Liver (tissue), 9 donors: ENCODE data around the gene TRAPPC10. TPM values are rescaled to one million over a fixed set of nuclear protein-coding genes. Genes with fewer than 3 reads are reported as not detected.
"Not testable (repeated sequence)": the region's sequence is repeated elsewhere in the genome, so short reads cannot be mapped to it uniquely, and the experiment has no call there.

ENCODE experiments used
- DNase-seq: peaks from one replicate; pipeline ENCODE4 v3.0.0-alpha.2; 2017; ENCODE audit warnings: low spot score
- H3K27ac ChIP-seq, 2 donors: one replicate each; pipeline ENCODE4 v1.7.0; 2013; ENCODE audit warnings: inconsistent platforms in 2 of 2, low read length in 2 of 2, control low read depth in 1 of 2, low read depth in 1 of 2, mild to moderate bottlenecking in 1 of 2
- H3K27me3 ChIP-seq, 4 donors: one replicate each; pipeline versions ENCODE4 v1.6.1 to v1.7.0; 2013; ENCODE audit warnings: low read length in 3 of 4, inconsistent platforms in 1 of 4, mild to moderate bottlenecking in 1 of 4, moderate library complexity in 1 of 4; ENCODE audit not compliant: control insufficient read depth in 4 of 4, insufficient read depth in 4 of 4
- H3K36me3 ChIP-seq, 4 donors: one replicate each; pipeline versions ENCODE4 v1.6.1 to v1.7.0; 2013; ENCODE audit warnings: low read length in 3 of 4, mild to moderate bottlenecking in 3 of 4, low read depth in 1 of 4, moderate library complexity in 1 of 4; ENCODE audit not compliant: control insufficient read depth in 4 of 4, insufficient read depth in 3 of 4
- H3K4me1 ChIP-seq, 4 donors: one replicate each; pipeline versions ENCODE4 v1.6.1 to v1.7.0; 2013; ENCODE audit warnings: low read length in 3 of 4, mild to moderate bottlenecking in 3 of 4, moderate library complexity in 1 of 4; ENCODE audit not compliant: control insufficient read depth in 4 of 4, insufficient read depth in 4 of 4
- H3K4me3 ChIP-seq, 3 donors: one replicate each; pipeline versions ENCODE4 v1.6.1 to v1.7.0; 2013; ENCODE audit warnings: low read length in 3 of 3, control low read depth in 1 of 3, low read depth in 1 of 3, mild to moderate bottlenecking in 1 of 3
- H3K9ac ChIP-seq, 2 donors: one replicate each; pipeline ENCODE4 v1.7.0; 2013; ENCODE audit warnings: low read length in 2 of 2, mild to moderate bottlenecking in 2 of 2, moderate library complexity in 2 of 2, control low read depth in 1 of 2, low read depth in 1 of 2
- H3K9me3 ChIP-seq, 4 donors: one replicate each; pipeline versions ENCODE4 v1.6.1 to v1.7.0; 2013; ENCODE audit warnings: low read length in 3 of 4; ENCODE audit not compliant: control insufficient read depth in 4 of 4
- CTCF ChIP-seq: fragments of 150-350 bp; IDR thresholded peaks from 2 replicates; pipeline ENCODE4 v1.5.1; 2017; ENCODE audit warnings: improper control_type of control experiment, low read depth, low read length; ENCODE audit not compliant: missing input control
- EGR1 ChIP-seq, 2 donors: IDR thresholded peaks; 2 replicates each; pipeline ENCODE4 v1.6.1; 2016 to 2018; ENCODE audit warnings: antibody characterized with exemption in 2 of 2, low read depth in 2 of 2
- FOXA1 ChIP-seq: IDR thresholded peaks from 2 replicates; pipeline ENCODE4 v1.6.1; 2016; ENCODE audit warnings: antibody characterized with exemption
- FOXA2 ChIP-seq: IDR thresholded peaks from 2 replicates; pipeline ENCODE4 v1.6.1; 2016; ENCODE audit warnings: antibody characterized with exemption
- HNF4A ChIP-seq, 2 donors: conservative IDR thresholded peaks; 2 replicates each; pipeline ENCODE4 v1.6.1; 2016; ENCODE audit warnings: antibody characterized with exemption in 2 of 2, mild to moderate bottlenecking in 2 of 2
- NR2F2 ChIP-seq: IDR thresholded peaks from 2 replicates; pipeline ENCODE4 v1.6.1; 2016; ENCODE audit warnings: antibody characterized with exemption
- RAD21 ChIP-seq, 2 donors: IDR thresholded peaks; 2 replicates each; pipeline ENCODE4 v1.6.1; 2016; ENCODE audit warnings: antibody characterized with exemption in 2 of 2, mild to moderate bottlenecking in 2 of 2
- TAF1 ChIP-seq: conservative IDR thresholded peaks from 2 replicates; pipeline ENCODE4 v1.6.1; 2016; ENCODE audit warnings: antibody characterized with exemption, mild to moderate bottlenecking
- YY1 ChIP-seq: IDR thresholded peaks from 2 replicates; pipeline ENCODE4 v1.6.1; 2016; ENCODE audit warnings: antibody characterized with exemption, mild to moderate bottlenecking
- ZBTB33 ChIP-seq: IDR thresholded peaks from 2 replicates; pipeline ENCODE4 v1.6.1; 2016; ENCODE audit warnings: antibody characterized with exemption
- WGBS: extraction: QIAGEN DNeasy Blood & Tissue Kit; methylation state at CpG from one replicate; pipeline ENCODE4 v1.1.7; 2013; 5-methylcytosine and 5-hydroxymethylcytosine counted together
- polyA plus RNA-seq, 2 donors: library from polyadenylated mRNA; stranded (reverse) in 1 of 2; unstranded in 1 of 2; fragments of 200-250 nt in 1 of 2; fragments of >200 nt in 1 of 2; fragmentation: Nextera tagmentation in 1 of 2; extraction: Ambion mirVana in 1 of 2; gene quantifications; one replicate each; pipeline versions ENCODE4 v1.2.1 to v1.2.3, GENCODE V29; 2013 to 2015
- total RNA-seq, 2 donors: library from RNA; depleted of rRNA; stranded (reverse); fragments of >200 nt; gene quantifications; one replicate each; pipeline ENCODE4 v1.2.3, GENCODE V29; 2014
- donor health status: healthy.
- donor health status: healthy.
- donor health status: healthy.
- donor health status: healthy.
- donor health status: healthy.

TRAPPC10 gene
- total and polyA plus RNA-seq, 4 donors: 4.9 to 24.9 (median 11.9) TPM

DNA sequence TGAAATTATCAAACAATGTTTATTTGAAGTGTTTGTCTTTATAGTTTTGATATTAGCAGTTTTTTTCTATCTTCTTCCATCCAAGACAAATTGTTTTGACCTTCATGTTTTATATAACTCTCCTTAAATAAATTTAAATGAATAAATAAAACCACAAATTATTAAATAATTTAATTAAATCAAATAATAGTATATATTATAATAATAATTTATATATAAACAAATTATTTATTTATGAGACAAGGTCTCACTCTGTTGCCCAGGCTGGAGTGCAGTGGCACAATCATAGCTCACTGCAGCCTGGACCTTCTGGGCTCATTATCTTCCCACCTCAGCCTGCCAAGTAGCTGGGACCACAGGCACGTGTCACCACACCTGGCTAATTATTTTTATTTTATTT is 82.7 kb downstream of the TRAPPC10 start:
- H3K4me3 ChIP-seq: no peak overlapping the region
- DNase-seq: no peak
- H3K4me1 ChIP-seq: no peaks in the 10 kb centered on the region
- peaks cover 18 to 22% (median 21%) of the 10 kb centered on the region in 4 donors for H3K36me3 ChIP-seq
- H3K9ac ChIP-seq: no peak overlapping the region
- H3K9me3 ChIP-seq: no peaks in the 10 kb centered on the region
- no peak for TF ChIP-seq HNF4A (conservative IDR thresholded peaks at IDR 0.05)
- no peak for TF ChIP-seq YY1
- no peak for TF ChIP-seq FOXA1
- TF ChIP-seq CTCF: no peak
- TF ChIP-seq EGR1 (IDR thresholded peaks at IDR 0.05; ENCODE audit: low read depth in 2 of 2): no peak
- no peak for TF ChIP-seq TAF1
- no peak for TF ChIP-seq NR2F2
- no peak for TF ChIP-seq FOXA2
- TF ChIP-seq RAD21 (IDR thresholded peaks at IDR 0.05): no peak
- TF ChIP-seq ZBTB33: no peak
- H3K27me3 ChIP-seq: no peaks in the 10 kb centered on the region
- H3K27ac ChIP-seq: no peak overlapping the region
- WGBS: 80% methylated on average over 1 of the region's 1 CpG

GRCh38 chr21:44098507-44098906 is 86.4 kb downstream of the TRAPPC10 start:
- H3K27ac ChIP-seq: not testable (repeated sequence)

GRCh38 chr21:44098964-44099363 is 86.9 kb downstream of the TRAPPC10 start:
- H3K27ac ChIP-seq, H3K9me3 ChIP-seq, H3K4me1 ChIP-seq, H3K4me3 ChIP-seq, H3K9ac ChIP-seq, DNase-seq, H3K36me3 ChIP-seq, H3K27me3 ChIP-seq: not testable (repeated sequence)
- WGBS: no CpG with 5 or more reads among the region's 13 CpGs

More at GRCh38 chr21:44098507-44098906, 86.4 kb downstream of the TRAPPC10 start:
- H3K9me3 ChIP-seq, DNase-seq, H3K4me3 ChIP-seq, H3K9ac ChIP-seq, H3K36me3 ChIP-seq, H3K4me1 ChIP-seq, H3K27me3 ChIP-seq: not testable (repeated sequence)
- no CpG with 5 or more reads among the region's 6 CpGs for WGBS

DNA sequence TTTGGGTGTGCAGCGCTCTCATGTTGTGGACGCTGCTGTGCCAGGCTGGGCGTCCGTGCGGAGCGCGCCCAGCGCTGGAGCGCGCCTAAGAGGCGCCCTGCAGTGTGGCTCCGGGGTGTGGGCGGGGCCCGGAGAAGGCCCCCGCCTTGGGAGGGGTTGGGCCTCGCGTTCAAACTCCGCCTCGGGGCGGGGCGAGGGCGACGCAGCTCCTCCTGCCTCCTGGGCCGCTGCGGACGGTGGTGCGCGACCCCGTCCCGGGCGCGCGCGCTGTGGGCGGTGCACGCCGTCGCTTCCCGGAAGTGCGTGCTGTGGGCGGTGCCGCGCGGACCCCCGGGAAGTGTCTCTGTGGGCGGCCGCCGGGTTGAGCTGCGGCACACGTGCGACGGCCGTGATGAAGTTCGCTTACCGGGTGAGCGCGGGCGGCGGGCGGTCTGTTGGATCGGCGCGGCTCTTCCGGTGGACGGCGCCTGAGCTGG is 95.0 kb downstream of the TRAPPC10 start, which contains the start of gene PWP2:
PWP2 (plus strand) TSS at position 374 of the 476 bp plus-strand sequence; CDS start at position 392, 18 bp downstream.
- not testable (repeated sequence) for H3K27me3 ChIP-seq, DNase-seq, H3K27ac ChIP-seq, H3K9ac ChIP-seq, H3K36me3 ChIP-seq, H3K4me1 ChIP-seq, H3K9me3 ChIP-seq
- under 1% methylated on average over 21 of the region's 66 CpGs for WGBS
- H3K4me3 ChIP-seq: peak within 1 kb of the TSS in 1 of 3 donors; percentile 25

- H3K36me3 ChIP-seq, H3K4me3 ChIP-seq, H3K27ac ChIP-seq, H3K27me3 ChIP-seq, H3K9me3 ChIP-seq, DNase-seq, H3K9ac ChIP-seq, H3K4me1 ChIP-seq: not testable (repeated sequence)
- WGBS: no CpG with 5 or more reads among the region's 31 CpGs
Observed at GRCh38 chr21:44107589-44107988, 95.5 kb downstream of the TRAPPC10 start.

DNA sequence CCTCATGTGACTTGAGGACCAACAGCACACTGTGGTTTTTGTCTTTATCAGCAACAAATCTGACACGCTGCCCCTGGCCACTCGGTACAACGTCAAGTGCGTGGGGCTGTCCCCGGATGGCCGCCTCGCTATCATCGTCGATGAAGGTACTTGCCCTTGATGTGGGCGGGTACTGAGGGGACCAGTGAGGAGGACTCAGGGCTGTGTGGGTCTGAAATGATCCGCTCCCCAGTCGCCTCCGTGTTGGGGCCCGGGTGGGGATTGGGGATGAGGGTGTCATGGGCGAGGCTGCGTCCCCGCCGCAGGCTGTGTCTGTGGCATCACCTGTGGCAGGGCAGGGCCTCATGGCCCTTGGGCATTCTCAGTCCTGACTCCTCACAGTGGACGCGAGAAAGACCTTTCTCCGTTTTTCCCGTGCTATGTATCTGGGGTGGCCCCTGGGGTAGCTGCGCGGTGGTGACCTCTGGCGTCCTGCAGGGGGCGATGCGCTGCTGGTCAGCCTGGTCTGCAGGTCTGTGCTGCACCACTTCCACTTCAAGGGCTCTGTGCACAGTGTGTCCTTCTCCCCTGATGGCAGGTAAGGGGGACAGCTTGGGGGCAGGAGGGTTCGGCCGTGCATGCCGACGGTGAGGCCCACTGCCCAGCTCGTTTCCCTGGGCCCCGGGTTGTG is 101.7 kb downstream of the TRAPPC10 start:
- not testable (repeated sequence) for H3K4me1 ChIP-seq, H3K9ac ChIP-seq, H3K27me3 ChIP-seq, H3K4me3 ChIP-seq, H3K27ac ChIP-seq, DNase-seq, H3K9me3 ChIP-seq, H3K36me3 ChIP-seq
- no CpG with 5 or more reads among the region's 33 CpGs for WGBS
